ENCODE data around the gene OR12D1.

DNA sequence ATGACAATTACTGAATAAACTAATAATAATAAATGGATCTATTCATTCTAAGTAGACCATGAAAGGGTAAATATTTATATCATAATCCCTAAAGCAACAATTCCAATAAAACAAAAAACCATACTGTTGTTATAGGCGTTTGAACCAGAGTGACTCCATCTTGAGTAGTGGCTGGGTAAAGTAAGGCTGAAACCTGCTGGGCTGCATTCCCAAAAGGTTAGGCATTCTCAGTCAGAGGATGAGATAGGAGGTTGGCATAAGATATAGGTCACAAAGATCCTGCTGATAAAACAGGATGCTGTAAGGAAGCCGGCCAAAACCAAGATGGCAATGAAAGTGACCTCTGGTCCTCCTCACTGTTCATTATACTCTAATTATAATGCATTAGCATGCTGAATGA is 50.6 kb downstream of the OR12D1 start:
- TF ChIP-seq POLR2A (IDR thresholded peaks at IDR 0.05): no peak
- TF ChIP-seq, protein P1, sequence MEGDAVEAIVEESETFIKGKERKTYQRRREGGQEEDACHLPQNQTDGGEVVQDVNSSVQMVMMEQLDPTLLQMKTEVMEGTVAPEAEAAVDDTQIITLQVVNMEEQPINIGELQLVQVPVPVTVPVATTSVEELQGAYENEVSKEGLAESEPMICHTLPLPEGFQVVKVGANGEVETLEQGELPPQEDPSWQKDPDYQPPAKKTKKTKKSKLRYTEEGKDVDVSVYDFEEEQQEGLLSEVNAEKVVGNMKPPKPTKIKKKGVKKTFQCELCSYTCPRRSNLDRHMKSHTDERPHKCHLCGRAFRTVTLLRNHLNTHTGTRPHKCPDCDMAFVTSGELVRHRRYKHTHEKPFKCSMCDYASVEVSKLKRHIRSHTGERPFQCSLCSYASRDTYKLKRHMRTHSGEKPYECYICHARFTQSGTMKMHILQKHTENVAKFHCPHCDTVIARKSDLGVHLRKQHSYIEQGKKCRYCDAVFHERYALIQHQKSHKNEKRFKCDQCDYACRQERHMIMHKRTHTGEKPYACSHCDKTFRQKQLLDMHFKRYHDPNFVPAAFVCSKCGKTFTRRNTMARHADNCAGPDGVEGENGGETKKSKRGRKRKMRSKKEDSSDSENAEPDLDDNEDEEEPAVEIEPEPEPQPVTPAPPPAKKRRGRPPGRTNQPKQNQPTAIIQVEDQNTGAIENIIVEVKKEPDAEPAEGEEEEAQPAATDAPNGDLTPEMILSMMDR (IDR thresholded peaks at IDR 0.05): no peak
- no peak for TF ChIP-seq EP300 (IDR thresholded peaks at IDR 0.05)
